GM19023 (cell line): ENCODE results near the gene RAB8A.

Experiments
- ATAC-seq: cut with Tn5 transposase; IDR thresholded peaks from one replicate; pipeline ENCODE4 v1.9.1; 2021; ENCODE audit warnings: mild to moderate bottlenecking, moderate library complexity; ENCODE audit not compliant: unreplicated experiment

Gene RAB8A

DNA sequence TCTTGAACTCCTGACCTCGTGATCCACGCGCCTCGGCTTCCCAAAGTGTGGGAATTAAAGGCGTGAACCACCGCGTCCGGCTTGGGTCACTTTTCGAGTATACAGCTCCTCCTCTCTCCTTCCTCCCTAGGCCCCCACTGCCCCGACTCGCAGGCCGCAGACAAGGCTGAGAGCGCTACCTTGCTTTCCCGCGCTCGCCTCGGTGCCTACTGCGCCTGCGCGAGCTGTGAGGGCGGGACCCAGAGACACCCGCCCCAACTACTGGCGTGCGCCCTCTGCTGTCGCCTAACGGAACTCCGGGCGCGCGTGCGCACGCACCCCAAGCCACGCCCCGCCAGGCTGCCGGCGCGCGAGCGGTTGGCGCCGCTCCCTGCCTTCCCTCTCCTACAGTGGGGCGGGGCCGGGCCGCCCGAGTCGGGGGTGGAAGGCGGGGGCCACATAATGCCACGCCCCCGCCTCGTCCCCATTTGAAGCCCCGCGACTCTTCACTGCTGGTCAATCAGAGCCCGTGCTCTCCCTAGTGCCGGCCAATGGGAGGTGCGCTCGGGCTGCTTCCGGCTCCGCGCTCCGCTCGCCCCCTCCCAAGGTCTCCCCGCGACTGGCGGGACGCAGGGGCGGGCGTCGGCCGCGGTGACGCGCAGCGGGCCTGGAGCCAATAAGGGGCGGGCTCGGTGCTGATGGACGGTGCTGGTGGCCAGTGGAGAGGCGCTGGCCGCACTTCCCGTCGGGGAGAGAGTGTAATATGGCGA, at the start of gene RAB8A:
TSS of gene RAB8A (plus strand) at position 730 of the 749 bp plus-strand sequence. CDS start at position 743, 13 bp downstream.
- peak; percentile 91 for ATAC-seq

GRCh38 chr19:16061943-16062342, 49.7 kb upstream of the RAB8A start:
- ATAC-seq, result no peak

GRCh38 chr19:16062789-16063188, 48.9 kb upstream of the RAB8A start:
- no peak for ATAC-seq

DNA sequence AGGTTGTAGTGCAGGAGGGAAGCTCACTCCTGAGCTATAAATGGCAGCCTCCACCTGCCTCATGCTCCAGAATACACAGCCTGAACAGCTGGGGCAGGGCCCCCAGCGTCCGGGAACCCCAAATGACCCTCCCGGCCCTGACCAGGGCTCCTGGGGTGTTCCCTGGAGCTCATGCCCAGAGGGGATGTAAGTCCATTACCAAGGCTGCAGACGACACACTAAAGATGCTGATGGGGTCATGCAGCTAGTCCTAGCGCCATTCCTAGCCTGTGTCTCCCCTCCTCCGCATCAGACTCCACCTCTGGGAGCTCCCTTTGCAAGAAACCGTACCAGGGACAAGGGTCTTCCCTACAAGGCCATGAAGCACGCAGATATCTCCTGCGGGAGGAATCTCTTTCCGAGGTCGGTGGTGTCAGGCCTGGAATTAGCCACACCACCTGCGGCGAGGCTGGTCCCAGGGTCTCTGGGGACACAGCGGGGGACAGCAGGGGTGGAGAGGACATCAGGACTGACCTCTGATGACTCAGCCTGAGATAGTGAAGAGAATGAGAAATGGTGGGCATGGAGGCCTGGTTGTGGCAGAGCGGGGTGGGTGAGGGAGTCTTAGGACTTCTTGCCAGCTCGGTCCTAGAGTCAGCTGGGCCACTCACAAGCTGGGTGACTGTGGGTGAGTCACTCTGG, 47.3 kb upstream of the RAB8A start:
- ATAC-seq, result no peak

- no peak for ATAC-seq
Observed at GRCh38 chr19:16066611-16067104, 45.0 kb upstream of the RAB8A start.

- no peak for ATAC-seq
Observed at GRCh38 chr19:16067205-16067938, 44.3 kb upstream of the RAB8A start.

DNA sequence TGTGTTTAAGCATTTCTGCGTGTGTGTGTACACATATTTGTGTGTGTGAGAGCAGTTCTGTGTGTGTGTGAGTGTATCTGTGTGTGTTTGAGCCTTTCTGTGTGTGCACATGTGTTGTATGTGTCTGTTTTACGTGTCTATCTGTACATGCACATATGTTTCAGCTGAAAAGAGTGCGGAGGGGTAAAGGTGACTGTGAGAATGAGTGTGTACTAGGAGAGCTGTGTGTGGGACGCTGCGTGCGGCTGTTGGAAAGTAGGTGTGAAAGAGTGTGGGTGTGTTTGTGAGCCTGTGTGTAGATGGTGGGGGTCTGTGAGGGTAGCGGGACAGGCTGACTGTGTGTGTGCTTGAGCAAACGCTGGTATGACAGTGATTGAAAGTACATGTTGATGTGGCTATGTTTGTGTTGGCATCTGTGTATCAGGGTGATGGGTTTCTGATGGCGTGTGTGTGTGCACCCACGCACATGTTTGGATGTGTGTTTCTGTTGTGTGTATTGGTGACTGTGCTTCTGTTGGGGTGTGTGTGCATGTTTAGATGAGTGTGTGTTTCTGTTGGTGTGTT, 42.9 kb upstream of the RAB8A start:
- no peak for ATAC-seq

GRCh38 chr19:16069813-16070365, 41.8 kb upstream of the RAB8A start:
- ATAC-seq, result no peak

- ATAC-seq, result no peak
Observed at GRCh38 chr19:16070366-16070990, 41.2 kb upstream of the RAB8A start.

- ATAC-seq, result no peak
Observed at GRCh38 chr19:16071072-16071691, 40.5 kb upstream of the RAB8A start.

DNA sequence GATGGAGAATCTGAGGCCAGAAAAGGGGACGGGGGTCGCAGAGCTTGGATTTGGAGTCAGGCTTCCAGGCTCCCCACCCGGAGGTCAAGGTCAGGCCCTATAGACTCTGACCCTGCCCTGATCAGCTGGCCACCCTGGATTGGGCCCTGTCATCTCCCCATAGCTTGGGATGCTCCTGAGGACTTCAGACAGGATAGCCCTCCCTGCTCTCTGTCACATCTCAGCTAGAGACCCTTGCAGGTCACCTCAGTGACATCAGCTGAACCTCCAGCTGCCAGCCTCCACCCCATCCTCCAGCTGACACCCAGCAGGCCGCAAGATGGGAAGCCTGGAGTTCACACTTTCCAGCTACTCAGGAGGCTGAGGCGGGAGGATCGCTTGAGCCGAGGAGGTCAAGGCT, 38.2 kb upstream of the RAB8A start:
- no peak for ATAC-seq

GRCh38 chr19:16073988-16074387, 37.7 kb upstream of the RAB8A start:
- no peak for ATAC-seq

DNA sequence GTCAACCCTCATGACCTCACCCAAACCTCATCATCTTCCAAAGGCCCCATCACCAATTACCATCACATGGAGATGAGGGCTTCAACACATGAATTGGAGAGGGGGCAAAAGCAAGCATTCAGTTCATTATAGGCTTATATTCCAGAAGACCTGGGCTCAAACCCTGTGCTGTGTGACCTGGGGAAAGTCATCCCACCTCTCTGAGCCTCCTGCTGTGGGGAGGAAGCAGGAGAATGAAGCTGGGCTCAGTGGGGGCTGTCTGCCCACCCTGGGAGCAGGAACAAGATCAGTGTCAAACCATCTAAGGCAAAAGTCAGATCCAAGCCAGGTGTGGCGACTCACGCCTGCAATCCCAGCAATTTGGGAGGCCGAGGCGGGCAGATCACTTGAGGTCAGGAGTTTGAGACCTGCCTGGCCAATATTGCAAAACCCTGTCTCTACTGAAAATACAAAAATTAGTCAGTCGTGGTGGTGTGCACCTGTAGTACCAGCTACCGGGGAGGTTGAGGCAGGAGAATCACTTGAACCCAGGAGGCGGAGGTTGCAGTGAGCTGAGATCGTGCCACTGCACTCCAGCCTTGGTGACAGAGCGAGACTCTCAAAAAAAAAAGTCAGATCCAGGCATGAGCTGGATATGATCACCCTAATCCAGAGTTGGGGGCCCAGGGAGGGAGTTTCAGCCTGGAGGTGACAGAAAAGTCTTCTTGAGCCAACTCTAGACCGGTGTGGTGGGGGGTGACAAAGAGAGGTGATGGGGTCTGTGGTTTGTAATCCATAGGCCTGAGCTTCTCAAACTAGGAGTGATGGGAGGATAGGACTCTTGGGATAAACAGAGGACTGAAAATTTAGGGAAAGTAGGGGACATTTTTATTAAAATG, 37.0 kb upstream of the RAB8A start:
- no peak for ATAC-seq

DNA sequence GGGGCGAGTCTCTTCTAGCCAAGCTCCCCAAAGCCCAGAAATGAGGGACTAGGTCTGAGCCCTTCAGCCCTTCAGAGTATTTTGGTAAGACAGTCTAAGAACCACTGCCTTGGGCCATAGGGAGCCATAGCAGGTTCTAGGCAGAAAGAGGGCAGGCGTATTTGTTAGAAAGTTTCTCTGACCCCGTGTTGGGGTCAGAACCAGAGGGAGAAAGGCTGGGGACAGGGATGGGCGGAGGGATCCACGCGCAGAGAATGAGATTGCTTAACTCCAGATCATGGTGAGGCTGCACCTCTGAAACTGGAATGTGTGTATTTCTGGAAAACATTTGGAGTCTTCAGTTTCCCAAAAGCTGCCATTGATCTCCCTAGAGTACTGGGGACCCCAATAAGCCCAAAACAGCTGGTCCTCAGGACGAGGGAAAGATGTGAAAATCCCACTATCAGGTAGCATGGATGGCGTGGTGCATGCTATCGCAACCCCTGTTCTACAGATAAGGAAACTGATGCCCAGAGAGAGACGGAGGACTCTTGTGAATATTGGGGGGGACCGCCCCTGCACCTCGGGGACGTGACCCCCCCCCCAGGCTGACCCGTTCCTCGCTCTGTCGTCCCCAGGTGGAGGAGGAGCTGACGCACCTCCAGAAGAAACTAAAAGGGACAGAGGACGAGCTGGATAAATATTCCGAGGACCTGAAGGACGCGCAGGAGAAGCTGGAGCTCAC, 36.1 kb upstream of the RAB8A start:
- ATAC-seq, result no peak

DNA sequence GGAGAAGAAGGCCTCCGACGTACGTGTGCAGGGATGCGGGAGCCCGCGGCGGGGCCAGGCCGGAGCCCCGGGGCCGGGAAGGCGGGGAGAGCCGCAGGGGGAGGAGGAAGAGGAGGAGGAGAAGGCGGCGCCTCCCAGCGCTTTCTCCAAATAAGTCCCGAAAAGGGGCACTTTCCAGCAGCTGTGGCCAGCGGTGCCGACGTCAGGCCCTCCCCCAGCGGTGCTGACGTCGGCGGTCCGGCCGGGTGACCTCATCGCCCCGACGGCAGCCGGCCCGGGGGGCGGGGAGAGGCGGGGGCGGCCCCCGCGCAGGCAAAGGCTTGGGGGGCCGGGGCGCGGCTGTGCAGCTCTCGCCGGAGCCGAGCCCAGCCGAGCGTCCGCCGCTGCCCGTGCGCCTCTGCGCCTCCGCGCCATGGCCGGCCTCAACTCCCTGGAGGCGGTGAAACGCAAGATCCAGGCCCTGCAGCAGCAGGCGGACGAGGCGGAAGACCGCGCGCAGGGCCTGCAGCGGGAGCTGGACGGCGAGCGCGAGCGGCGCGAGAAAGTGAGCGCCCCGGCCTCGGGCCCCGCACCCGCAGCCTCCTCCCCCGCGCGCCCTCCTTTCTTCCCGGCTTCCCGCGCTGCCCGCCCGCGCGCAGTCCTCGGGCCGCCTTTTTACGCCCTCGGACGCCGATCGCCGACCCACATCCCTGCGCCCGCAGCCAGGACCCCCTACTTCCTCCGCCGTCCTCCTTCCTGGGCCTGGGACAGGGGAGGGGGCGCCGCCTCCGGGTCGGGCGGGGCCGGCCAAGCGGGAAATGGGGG, 35.3 kb upstream of the RAB8A start, which contains the start of gene TPM4:
TSS of gene TPM4 (plus strand) at position 342 of the 804 bp plus-strand sequence. CDS start at position 413, 71 bp downstream.
- peak; percentile 56 for ATAC-seq

GRCh38 chr19:16076958-16077611, 34.6 kb upstream of the RAB8A start:
- ATAC-seq, result no peak
